Superior temporal gyrus (tissue), 1 donor: ENCODE results near the gene TMEM163.
"Not testable (repeated sequence)": the region's sequence is repeated elsewhere in the genome, so short reads cannot be mapped to it uniquely, and the experiment has no call there.

Source experiments
- DNase-seq: peaks from one replicate; pipeline ENCODE4 v3.0.0-alpha.2; 2016; ENCODE audit errors: extremely low spot score

The TMEM163 gene

DNA sequence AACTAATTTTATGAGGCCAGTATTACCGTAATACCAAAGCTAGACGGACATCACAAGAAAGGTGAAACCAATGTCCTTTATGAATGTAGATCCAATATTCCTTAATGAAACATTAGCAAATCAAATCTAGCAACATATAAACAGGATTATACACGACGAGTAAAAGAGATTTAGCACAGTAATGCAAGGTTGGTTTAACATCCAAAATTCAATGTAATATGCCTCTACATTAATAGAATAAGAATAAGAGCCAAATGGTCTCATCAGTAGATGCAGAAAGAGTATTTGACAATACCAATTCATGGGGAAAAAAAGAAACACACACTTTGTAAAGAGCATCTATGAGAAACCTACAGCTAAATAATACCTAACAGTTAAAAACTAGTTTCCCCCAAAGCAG, 99.5 kb downstream of the TMEM163 start:
- no peak for DNase-seq

DNA sequence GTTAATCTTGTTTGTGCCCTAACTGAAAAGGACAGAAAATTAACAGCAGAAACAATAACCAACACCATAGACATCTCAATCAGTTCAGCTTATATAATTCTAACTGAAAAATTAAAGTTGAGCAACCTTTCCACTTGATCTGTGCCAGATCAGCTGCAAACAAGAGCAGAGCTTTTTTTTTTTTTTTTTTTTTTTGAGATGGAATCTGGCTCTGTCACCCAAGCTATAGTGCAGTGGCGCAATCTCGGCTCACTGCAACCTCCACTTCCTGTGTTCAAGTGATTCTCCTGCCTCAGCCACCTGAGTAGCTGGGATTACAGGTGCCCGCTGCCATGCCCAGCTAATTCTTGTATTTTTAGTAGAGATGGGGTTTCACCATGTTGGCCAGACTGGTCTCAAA, 103.3 kb downstream of the TMEM163 start:
- DNase-seq = not testable (repeated sequence)

DNA sequence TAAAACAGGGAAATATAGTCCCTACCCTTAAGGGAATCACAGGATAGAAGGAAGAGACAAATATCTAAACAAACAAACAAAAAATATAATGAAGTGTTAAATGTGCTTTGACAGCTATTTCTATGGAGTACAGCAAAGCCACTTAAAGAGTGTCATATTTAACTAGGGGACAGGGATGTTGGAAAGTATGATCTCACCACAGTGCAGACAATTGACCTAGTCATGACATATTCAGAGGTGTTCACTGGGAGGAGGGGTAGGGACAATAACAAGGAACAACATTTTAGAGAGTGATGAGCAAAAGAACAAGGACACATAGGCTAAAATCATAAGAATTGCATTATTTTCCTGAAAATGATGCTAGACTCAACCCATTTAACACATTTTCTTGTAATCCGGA, 107.5 kb downstream of the TMEM163 start:
- no peak for DNase-seq

DNA sequence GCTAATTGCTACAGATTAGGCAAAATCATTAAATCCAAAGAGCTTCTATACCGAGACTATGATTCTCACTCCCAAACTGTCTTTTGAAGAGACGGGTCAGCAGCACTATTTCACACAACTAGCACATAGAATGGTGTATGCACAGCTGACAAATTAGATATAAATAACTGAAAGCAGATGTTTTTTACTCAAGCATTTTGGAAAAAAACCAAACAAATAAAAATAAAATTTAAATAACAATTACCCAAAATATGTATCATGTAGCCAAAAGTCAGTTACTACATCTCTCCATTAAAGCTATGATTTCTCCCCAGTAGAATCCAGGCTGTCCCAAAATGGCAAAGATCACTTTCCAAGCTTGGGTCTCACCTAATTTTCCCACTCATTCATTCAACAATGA, 107.9 kb downstream of the TMEM163 start:
- DNase-seq = no peak

DNA sequence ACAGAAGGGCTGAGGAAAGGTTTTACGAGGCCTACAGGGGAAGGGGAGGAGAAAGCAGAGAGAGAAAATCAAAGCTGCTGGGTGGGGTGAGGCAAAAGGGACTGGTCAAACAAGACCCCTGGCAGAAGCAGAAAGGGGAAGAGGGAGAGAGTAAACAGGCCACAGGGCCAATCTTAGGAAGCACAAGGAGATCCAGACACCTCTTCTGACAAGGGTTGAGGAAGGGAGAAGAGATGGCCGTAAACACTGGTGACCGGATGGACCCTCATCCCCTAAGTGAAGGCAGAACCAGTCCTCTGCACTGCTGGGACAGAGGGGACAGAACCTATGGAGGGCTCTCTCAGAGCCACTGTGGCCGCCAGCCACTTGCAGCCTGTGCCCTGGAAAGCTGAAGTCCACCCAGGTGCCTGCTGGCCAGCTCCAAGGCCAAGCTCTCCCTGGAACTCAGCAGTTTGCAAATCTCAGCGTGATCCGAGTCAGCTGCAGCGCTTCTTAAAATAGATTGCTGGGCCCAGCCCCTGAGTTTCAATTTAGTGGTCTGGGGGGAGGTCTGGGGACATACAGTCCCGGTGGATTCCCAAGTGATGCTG, 108.8 kb downstream of the TMEM163 start:
- no peak for DNase-seq

DNA sequence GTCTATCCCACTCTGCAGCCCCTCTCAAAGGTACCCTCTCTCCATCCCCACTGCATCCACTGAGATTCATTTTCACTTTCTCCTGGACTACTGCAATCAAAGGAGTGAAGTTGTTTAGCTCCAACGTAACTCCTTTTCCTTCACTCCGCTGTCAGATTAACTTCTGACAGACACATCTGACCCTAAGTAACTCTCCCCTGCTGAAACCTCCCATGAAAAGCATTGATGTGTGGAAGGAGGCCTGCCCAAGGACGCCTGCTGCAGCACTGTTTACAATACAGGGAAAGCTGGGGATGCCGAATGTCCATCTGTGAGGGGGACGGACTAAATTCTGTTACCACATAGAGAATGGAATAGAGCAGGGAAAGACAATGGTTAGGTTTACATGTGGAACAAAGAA, 114.8 kb downstream of the TMEM163 start:
- DNase-seq = no peak

DNA sequence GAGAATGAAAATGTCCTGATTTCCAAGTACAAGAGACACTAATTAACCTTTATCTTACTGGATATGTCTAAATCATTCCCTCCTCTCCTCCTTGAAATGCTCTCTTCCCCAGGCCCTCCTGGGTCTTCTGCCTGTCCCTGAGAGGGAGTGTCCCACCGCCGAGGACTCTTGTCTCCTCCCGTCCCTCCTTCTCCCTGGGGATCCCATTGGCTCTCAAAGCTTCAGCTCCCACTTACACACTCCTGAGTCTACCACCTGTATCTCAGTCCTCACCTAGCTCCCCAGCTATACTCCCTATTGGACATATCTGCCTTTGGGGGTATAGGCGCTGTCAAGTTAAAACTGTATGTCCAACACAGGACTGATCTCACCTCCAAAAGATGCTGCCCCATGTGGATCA, 116.1 kb downstream of the TMEM163 start:
- no peak for DNase-seq

DNA sequence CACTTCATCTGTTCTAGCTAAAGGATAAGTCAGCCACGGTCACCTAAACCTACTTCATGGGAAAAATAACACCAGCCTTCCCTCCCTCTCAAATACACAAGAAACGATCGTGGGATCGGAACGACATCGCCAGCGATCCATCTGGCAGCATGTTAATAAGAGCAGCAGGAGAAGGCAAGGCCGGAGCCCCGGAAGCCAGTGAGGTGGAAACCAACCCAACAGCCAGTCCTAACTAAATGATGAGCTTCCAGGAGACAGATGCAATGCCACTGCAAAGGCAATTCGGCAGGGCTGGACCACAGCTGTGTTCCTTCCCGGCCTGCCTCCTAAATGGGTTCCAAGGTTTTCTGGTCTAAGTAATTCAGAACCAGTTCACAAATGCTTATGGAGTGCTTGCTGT, 117.5 kb downstream of the TMEM163 start:
- DNase-seq = no peak

DNA sequence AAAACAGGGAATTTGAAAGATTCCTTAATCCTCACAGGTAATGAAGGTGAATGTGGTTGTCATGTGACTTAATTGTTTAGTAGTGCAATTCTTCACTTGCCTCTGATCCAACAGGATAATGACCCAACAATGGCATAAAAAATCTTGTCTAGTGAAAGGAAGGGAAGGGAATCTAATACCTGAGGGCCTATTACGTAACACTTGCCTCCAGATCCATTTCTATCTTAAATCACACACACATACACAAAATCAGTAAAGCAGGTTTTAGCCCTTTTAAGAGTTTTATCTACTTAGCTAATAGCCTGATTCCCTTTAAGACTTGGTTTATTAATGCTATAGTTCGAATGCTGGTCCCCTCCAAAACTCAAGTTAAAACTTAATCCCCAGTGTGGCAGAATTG, 118.6 kb downstream of the TMEM163 start:
- DNase-seq = no peak

DNA sequence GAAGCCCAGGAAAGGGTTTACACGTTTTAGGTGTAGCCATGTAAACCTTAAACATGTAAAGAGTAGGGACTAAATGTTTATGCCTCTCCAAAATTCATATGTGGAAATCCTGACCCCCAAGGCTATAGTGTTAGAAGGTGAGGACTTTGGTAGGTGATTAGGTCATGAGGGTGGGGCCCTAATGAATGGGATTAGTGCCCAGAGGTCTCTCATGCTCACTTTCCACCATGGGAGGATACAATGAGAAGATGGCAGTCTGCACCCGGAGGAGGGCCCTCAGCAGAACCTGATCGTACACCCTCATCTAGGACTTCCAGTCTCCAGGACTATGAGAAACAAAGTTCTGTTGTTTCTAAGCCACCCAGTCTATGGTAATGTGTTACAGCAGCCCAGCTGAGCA, 119.6 kb downstream of the TMEM163 start:
- DNase-seq = no peak

DNA sequence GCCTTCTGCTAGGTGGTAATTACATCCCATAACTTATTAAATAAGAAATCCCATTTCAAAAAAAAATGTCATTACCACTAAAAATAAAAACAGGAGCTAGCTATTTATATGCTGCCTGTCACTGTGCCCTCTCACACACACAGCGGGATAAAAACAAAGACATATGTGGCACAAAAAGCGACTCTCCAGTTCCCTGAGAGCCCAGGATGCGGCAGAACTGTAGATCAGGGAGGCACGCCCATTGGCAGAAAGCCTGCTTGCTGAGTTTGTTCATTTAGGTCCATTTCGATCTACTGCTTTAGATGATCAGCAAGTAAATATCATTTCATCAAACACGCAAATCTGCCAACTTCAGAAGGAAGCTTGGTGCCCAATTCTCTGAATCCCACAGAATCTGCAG, 124.4 kb downstream of the TMEM163 start:
- no peak for DNase-seq

DNA sequence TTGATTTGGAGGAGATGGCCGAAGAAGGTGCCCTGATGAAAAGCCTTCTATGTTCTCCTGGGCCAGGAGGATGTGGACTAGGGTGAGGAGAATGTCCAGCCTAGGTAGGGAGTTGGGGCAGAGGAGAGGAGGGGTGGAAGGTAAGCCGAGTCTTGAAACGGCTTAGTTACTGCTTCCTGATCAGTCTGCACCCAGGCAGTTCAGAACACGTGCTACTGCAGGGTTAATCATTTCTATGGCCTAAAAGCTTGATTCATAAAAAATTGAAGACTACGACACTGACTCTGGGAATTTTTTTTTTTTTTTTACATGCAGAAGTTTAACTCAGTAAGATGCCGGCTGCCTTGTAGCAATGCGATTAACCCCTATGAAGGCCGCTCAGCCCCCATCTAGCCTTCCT, 125.3 kb downstream of the TMEM163 start:
- no peak for DNase-seq

DNA sequence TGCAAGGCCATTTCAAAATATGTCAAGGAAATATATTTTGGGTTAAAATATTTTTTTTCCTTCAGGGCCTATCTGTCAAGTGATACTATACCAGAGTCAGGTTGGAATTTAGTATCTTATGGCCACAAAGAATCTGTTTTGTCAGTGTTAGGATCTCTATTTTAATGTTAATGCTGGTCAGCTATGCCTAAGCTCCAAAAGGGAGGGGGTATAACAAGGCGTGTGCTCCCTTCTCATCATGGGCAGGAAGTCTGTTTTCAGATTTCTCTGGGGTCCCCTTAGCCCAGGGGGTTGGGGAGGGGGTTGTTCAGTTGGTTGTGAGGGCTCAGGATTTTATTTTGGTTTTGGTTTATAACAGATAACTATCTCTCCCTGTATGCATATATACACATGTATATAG, 126.4 kb downstream of the TMEM163 start:
- DNase-seq = no peak

DNA sequence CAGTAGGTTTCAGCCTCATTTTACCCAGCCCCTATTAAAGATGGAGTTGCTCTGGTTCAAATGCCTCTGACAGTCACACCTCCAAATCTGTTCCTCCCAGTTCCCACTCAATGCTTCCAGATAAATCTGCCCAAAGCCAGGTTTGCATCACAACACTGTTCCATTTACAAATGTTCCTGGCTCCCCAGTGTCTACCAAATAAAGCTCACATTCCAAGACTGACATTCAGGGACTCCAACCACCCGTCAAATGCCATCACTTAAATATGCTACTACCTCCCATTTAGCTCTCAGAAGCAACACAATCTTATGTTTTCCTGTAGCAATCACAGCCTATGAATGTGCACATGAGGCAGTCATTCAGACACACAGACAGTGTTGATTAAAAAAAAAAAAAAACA, 127.3 kb downstream of the TMEM163 start:
- no peak for DNase-seq

DNA sequence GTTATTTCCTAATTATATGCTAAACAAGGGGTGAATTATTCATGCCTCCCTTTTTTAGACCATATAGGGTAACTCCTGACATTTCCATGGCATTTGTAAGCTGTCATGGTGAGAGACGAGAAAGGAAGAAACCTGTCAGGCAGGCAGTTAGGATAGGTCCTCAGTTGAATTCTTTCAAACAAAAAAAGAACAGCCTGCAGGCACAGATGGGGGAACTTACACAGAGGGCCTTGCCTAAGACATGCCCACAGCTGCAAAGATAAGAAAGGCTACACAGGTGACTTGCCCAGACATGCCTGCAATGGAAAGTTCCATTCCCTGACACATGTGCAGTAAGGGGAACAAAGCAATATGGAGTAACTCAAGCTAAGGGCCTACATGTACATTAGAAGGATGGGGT, 128.1 kb downstream of the TMEM163 start:
- no peak for DNase-seq

DNA sequence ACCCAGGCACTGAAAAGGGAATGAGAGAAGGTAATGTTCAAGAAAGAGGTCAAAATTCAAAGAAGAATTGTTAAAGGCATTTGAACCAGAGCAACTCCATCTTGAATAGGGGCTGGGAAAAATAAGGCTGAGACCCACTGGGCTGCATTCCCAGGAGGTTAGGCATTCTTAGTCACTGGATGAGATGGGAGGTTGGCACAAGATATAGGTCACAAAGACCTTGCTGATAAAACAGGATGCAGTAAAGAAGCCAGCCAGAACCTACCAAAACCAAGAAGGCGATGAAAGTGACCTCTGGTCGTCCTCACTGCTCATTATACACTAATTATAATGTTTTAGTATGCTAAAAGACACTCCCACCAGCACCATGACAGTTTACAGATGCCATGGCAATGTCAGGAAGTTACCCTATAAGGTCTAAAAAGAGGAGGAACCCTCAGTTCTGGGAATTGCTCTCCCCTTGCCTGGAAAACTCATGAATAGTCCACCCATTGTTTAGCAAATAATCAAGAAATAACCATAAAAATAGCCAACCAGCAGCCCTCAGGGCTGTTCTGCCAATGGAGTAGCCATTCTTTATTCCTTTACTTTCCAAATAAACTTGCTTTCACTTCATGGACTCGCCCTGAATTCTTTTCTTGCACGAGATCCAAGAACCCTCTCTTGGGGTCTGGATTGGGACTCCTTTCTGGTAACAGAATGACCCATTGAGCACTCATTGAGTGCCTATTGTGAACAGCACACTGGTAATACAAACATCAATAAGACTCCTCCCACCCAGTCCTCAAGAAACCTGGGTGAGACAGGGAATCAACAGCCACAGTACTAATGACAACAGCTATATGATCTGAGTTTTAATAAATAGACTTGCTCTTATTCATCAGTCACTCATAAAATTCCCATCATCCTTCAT, 129.4 kb downstream of the TMEM163 start:
- DNase-seq = not testable (repeated sequence)

DNA sequence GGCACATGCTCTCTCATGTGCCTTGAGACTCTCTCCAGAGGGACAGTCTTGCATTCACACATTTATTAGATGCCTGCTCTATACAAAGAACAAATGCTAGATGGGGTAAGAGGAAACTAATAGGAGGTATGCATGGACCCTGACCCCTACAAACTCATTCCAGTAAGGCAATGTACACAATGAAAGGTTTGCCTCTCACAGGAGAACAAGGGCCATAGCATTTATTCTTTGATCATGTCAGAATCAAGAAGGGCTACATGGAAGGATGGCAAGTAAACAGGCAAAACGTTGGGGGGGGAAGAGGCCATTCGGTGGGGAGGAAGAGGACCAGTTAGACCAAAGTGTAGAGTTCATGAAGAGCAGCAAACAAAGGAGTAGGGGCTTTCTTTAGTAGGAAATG, 130.2 kb downstream of the TMEM163 start:
- no peak for DNase-seq

DNA sequence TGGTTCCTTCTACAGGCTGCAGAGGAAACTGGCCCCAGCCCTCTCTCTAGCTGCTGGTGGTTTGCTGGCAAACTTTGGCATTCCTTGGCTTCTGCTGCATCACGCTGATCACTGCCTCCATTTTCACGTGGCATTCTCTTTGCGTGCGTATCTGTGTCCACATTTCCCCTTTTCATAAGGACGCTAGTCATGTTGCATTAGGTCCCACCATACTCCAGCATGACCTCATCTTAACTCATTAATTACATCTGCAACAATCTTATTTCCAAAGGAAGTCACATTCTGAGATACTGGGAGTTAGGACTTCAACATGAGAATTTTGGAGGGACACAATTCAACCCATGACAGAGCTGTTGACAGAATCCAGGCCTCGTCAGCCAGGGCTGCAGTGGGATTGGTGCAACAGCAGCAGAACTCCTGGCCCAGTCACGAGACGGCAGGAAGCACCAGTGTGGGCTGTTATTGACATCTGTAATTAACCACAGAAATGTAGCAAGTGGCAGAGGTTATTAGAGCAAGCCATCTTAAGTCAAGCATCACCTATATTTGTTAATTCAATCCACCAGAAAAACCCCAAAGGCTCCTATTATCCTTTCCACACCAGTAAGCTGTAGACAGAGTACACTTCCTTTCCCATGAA, 132.4 kb downstream of the TMEM163 start:
- no peak for DNase-seq

DNA sequence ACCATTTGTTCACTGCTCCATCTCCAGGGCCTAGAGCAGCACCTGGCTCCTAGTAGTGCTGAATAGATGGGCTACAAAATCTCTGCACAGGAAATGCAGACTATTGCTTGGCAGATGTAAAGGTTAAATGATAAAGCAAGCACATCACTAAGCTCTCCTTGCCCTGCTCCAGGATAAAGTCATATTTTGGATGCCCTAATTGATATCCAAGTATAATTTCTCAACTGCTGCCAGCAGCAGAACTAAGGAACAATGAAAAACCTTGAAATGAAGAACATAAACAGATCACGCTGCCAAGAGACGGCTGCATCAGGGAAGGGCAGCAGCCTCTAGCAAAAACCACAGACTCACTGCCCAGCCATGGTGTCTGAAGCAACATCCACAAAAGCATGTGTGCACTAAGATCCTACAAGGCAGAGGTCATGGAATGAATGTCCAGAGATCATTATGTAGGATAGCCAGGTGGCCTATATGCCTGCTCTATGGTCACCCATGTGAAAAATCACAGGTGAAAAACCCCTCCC, 134.7 kb downstream of the TMEM163 start:
- no peak for DNase-seq

DNA sequence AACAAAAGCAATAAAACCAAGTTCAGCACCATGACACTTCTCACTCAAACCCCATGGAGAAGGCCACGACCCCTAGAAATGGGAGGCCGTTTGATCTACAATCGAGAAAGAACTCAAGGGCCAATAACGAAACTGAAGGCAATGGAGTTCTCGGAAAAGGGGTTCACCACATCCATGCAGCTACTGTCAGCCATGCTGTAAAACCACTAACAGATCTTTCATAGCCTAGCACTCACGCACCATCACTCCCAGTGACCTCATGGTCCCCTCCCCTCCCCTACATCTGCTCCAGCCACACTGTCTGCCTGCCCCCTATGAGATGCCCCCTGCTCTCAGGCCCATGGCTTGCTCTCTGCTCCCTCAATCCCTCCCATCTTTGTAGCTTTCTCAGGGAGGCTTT, 135.3 kb downstream of the TMEM163 start:
- DNase-seq = no peak

DNA sequence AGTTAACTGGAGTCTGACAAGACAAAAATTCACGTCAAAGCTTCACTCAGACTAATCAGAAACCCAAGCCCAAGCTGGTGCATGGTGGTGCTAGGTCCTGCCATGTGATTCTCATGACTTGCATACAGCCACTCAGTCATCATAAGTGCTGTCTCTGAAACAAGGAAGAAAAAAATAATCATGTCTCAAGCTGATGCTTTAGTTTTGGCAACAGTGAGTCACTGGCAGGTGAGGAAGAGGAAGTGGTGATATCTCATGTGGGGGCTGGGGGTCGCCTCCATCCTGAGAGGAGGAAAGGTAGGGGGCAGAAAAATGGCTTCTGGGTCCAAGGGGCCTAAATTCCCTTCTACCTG, 136.3 kb downstream of the TMEM163 start:
- no peak for DNase-seq

DNA sequence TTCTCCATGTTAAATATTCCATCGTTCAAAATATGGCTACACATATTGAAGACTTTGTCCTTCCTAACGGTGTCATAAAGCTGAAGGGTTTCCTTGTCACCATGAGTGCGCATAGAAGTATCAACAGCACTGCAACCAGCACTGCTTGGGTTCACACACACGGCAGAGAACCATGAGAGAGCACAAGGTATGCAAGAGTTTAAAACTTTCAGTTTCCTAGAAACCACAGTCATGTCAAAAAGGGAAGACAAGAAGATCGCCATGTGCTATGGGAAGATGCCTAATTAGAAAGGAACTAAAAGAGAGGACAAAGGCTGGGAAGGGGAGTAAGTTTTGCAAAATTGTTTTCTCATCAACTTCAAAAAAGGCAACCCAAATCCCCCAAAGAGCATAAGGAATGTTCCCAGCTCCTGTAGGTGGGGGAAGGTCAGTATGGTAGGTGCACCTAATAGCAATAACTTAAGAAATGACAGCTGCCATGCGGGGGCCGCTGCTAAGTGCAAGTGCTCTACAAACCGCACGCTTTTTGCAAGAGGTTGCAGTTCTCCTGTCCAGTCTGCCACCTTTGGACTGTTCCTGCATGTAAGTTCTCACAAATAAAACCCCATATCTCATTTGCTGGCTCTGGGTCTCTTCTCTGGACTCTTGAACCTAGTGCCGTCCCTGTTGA, 136.8 kb downstream of the TMEM163 start:
- DNase-seq = no peak
